NT2/D1 (cell line): Measurements from ENCODE around the gene GMDS.

Source experiments
- DNase-seq: peaks from one replicate; pipeline ENCODE4 v3.0.0-alpha.2; 2011; ENCODE audit warnings: low read depth, low spot score
- H3K27me3 ChIP-seq: 2 replicates; pipeline ENCODE4 v1.6.0; 2011; ENCODE audit warnings: mild to moderate bottlenecking; ENCODE audit not compliant: insufficient read length, insufficient read depth
- H3K36me3 ChIP-seq: 2 replicates; pipeline ENCODE4 v1.6.1; 2011; ENCODE audit warnings: mild to moderate bottlenecking, low read length, mixed read lengths; ENCODE audit not compliant: insufficient read depth, insufficient read length
- H3K4me1 ChIP-seq: 2 replicates; pipeline ENCODE4 v1.5.1; 2011; ENCODE audit not compliant: insufficient read depth, insufficient read length
- H3K4me3 ChIP-seq: 2 replicates; pipeline ENCODE4 v1.5.1; 2011; ENCODE audit warnings: low read depth; ENCODE audit not compliant: insufficient read length
- H3K9ac ChIP-seq: 2 replicates; pipeline ENCODE4 v1.6.0; 2011; ENCODE audit warnings: low read depth; ENCODE audit not compliant: insufficient read length
- H3K9me3 ChIP-seq: 2 replicates; pipeline ENCODE4 v1.5.1; 2011; ENCODE audit warnings: mild to moderate bottlenecking, low read length; ENCODE audit not compliant: insufficient read depth
- SUZ12 ChIP-seq: IDR thresholded peaks from 2 replicates; pipeline ENCODE4 v1.6.1; 2011; ENCODE audit not compliant: insufficient read length, insufficient read depth; ENCODE audit errors: extremely low read depth
- YY1 ChIP-seq: IDR thresholded peaks from 2 replicates; pipeline ENCODE4 v1.6.1; 2011; ENCODE audit not compliant: insufficient read length, insufficient read depth
- ZNF274 ChIP-seq: IDR thresholded peaks from 2 replicates; pipeline ENCODE4 v1.6.1; 2011; ENCODE audit warnings: mild to moderate bottlenecking, low read depth, low read length

GMDS gene

DNA sequence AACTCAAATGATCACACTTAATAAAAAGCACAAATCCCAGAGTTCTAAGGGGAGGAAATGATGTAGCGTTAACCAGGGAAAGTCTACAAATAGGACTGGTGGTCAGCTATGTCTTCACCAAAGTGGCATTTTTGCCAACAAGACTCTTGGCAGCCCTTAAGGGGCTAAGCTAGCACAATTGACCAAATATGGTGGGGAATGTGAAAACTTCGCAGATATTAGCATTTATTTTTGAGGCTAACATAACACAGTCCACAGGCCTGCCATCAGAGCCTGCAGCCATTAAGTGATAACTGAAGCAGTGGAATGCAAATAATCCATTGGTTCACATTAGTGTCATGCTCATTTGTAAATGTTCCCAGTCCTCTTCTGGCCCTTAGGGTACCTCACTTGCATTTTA is 361.1 kb downstream of the GMDS start:
- no peak for DNase-seq
- Histone ChIP-seq H3K4me3 (no peak overlapping the region), H3K36me3 (no peaks in the 10 kb centered on the region), H3K9me3 (no peaks in the 10 kb centered on the region), H3K27me3 (no peaks in the 10 kb centered on the region), H3K9ac (no peak overlapping the region), H3K4me1 (no peaks in the 10 kb centered on the region)
- TF ChIP-seq ZNF274, result no peak
- no peak for TF ChIP-seq YY1
- no peak for TF ChIP-seq SUZ12

DNA sequence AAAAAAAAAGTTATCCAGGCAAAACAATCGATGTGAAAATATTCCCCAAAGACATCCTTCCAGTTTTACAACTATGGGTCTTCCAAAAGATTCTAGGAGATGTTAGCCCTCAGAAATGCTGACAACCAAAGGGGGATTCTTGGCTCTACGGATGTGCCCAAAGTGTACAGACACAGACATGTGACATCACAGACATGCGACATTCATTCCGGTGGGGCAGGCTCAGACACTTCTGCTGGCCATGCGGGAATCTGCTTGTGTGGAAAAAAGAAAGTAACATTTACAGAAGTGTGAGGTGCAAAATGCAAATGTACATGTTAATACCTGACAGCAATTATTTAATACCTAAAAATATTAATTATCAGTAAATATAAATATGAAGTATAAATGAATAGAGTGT is 367.1 kb downstream of the GMDS start:
- Histone ChIP-seq H3K4me3 (no peak overlapping the region), H3K4me1 (no peaks in the 10 kb centered on the region), H3K36me3 (no peaks in the 10 kb centered on the region), H3K9ac (no peak overlapping the region), H3K9me3 (no peaks in the 10 kb centered on the region), H3K27me3 (no peaks in the 10 kb centered on the region)
- TF ChIP-seq ZNF274, result no peak
- TF ChIP-seq SUZ12, result no peak
- no peak for TF ChIP-seq YY1
- no peak for DNase-seq

DNA sequence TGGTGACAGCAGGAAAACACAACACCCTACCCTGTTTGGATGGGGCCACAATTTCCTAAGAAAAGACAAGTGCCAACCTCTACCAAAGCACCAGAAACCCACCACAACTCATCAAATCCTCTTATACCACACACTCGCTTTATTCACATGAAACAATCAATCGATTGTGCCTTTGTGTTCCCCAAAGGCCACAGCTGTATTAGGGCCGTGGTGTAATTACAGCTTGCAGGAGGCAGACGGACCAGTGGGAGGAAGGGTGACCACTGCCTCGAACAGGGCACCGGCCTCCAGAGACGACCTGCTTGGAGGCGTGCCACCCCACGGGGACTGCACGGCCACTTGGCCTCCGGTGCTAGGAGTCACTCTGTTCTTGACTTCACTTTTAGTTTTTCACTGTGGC is 371.6 kb downstream of the GMDS start:
- no peaks in the 10 kb centered on the region for H3K27me3 ChIP-seq
- no peak overlapping the region for H3K9ac ChIP-seq
- TF ChIP-seq ZNF274, result no peak
- TF ChIP-seq YY1, result no peak
- no peak for TF ChIP-seq SUZ12
- H3K36me3 ChIP-seq, result no peaks in the 10 kb centered on the region
- no peak for DNase-seq
- no peak overlapping the region for H3K4me3 ChIP-seq
- H3K4me1 ChIP-seq, result peaks cover 6% of the 10 kb centered on the region
- H3K9me3 ChIP-seq, result no peaks in the 10 kb centered on the region

DNA sequence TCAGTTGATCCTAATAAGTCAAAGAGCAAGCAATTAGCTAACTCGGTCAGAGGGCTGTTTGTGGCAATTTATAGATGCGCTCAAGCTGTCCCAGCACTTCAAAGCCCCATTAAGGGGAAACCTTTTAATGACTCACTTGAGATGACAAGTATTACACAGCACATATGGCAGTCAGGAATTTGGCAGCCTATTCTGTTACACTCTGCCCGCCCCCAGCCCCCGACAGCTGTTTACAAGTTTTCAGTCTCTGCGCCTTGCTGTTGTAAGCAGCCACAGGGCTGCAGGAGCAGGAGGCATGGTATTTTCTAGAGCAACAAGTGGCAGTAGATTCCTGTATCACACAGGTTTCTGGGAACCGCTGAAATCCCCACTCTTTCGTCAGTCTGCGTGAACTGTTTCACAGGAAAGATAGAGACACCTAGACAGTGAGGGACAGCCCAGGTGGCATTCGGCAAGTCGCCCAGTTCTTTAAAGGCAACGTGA is 372.7 kb downstream of the GMDS start:
- H3K4me3 ChIP-seq, result no peak overlapping the region
- H3K27me3 ChIP-seq, result no peaks in the 10 kb centered on the region
- no peaks in the 10 kb centered on the region for H3K9me3 ChIP-seq
- no peaks in the 10 kb centered on the region for H3K36me3 ChIP-seq
- no peak for DNase-seq
- TF ChIP-seq SUZ12 (no peak), YY1 (no peak), ZNF274 (no peak)
- H3K9ac ChIP-seq, result no peak overlapping the region
- peaks cover 6% of the 10 kb centered on the region for H3K4me1 ChIP-seq

DNA sequence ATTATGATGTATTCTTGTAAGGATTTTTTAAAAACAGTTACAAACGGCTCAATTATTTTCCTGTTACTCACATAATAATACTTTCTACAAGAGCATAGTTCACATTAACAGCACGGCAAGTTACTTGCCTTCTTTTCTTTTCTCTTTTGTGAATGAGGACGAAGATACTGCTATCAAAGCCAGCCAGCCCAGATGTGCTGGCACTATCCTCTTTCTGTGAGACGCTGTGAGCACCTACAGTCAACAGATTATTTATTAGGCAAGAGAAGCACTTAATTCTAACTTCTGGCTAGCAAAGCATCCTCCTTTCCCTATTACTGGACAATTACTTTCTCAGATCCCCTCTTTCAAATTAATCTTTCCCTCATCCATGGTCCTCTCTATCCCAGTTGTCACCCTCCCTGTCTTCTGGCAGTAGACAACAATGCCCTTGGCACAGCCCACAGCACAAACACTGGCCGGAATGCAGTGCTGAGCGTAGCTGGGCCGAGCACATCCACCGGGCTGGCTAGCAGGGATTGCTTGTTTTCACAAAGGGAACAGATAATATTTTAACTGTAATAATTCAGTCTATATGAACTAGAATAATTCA is 373.6 kb downstream of the GMDS start:
- no peak for TF ChIP-seq SUZ12
- TF ChIP-seq YY1, result no peak
- no peak for TF ChIP-seq ZNF274
- Histone ChIP-seq H3K9me3 (no peaks in the 10 kb centered on the region), H3K36me3 (no peaks in the 10 kb centered on the region), H3K4me1 (peaks cover 6% of the 10 kb centered on the region), H3K9ac (no peak overlapping the region), H3K27me3 (no peaks in the 10 kb centered on the region), H3K4me3 (no peak overlapping the region)
- no peak for DNase-seq

DNA sequence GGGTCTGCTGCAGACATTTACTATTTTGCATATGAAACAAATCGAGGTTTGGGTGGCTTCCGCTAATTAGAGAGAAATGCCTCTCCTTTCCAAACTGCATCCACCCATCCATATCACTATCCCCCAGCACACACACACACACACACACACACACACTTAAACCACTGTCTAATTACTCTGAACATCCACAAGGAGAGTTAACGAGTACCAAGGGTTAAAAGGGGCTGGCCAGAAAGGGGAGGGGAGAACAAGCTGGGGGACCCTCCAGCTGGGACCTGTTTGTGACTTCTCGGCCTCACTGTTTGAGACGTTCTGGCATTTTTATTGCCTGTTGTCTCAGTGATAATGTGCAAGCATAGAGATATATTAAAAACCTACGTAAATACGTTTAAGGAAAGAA is 374.5 kb downstream of the GMDS start:
- H3K9ac ChIP-seq, result no peak overlapping the region
- no peaks in the 10 kb centered on the region for H3K9me3 ChIP-seq
- no peaks in the 10 kb centered on the region for H3K27me3 ChIP-seq
- H3K4me3 ChIP-seq, result no peak overlapping the region
- DNase-seq, result no peak
- TF ChIP-seq SUZ12 (no peak), ZNF274 (no peak)
- peaks cover 6% of the 10 kb centered on the region for H3K4me1 ChIP-seq
- no peaks in the 10 kb centered on the region for H3K36me3 ChIP-seq

DNA sequence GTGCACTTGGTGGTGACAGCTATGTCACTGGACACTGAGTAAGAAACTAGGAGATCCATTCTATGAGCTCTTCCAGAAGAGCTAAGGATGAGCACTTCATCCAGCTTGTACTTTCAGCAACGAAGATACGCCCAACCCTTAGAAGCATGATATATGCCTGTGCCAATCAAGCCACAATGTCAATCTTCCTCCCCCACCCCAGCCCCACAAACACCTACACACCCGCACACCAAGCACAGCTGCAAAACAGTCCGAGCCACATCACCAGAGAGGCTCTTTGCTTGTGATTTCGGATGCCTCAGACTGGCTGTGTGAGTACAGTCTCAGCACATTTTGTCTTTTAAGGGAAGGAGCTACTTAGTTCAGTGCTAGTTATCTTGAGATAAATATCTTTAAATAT is 375.2 kb downstream of the GMDS start:
- TF ChIP-seq YY1 (no peak), SUZ12 (no peak), ZNF274 (no peak)
- Histone ChIP-seq H3K27me3 (no peaks in the 10 kb centered on the region), H3K9me3 (no peaks in the 10 kb centered on the region), H3K9ac (no peak overlapping the region), H3K4me3 (no peak overlapping the region), H3K36me3 (no peaks in the 10 kb centered on the region), H3K4me1 (peaks cover 6% of the 10 kb centered on the region)
- no peak for DNase-seq

DNA sequence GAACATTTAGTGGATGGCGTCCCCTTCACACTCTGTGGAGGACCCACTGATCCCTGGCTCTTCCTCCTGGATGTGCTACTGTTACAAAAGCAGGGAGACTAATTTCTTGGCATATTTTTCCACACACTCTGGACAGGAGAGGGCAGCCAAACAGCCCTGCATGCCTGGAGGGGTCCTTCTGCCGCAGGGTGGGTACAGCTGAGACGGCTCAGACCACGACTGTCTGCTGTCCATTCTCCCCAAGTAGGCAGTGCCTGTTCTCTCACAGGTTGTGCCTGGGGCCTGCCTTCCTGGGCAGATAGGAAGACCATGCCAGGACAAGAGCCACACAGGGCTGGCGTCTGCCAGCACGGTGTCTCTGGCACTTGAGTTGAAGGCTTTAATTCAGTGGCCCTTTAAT is 375.6 kb downstream of the GMDS start:
- TF ChIP-seq ZNF274, result no peak
- TF ChIP-seq SUZ12, result no peak
- no peak for TF ChIP-seq YY1
- no peak for DNase-seq
- H3K4me1 ChIP-seq, result peaks cover 6% of the 10 kb centered on the region
- no peak overlapping the region for H3K9ac ChIP-seq
- H3K9me3 ChIP-seq, result no peaks in the 10 kb centered on the region
- H3K27me3 ChIP-seq, result no peaks in the 10 kb centered on the region
- no peak overlapping the region for H3K4me3 ChIP-seq
- H3K36me3 ChIP-seq, result no peaks in the 10 kb centered on the region
